Measurements from ENCODE around the gene NPEPL1. TPM values are rescaled to one million over a fixed set of nuclear protein-coding genes. Genes with fewer than 3 reads are reported as not detected.

NPEPL1 gene
- total and polyA plus RNA-seq, 2 of the 8 experiments (the other 6 are each of a cell fraction or from before 2014, with no cell fraction given), result 12.4 to 26.8 TPM

GRCh38 chr20:58673119-58673518 lies 19.5 kb upstream of the NPEPL1 start:
- Histone ChIP-seq H4K8ac (ENCODE audit: extremely low read depth, insufficient read depth, low read length) (no peak overlapping the region), H4K91ac (replicated peaks; ENCODE audit: insufficient read length, low read length) (no peak overlapping the region), H3K18ac (ENCODE audit: extremely low read depth, low read length) (no peak overlapping the region), H3K27ac (ENCODE audit: low read depth, low read length) (no peak overlapping the region), H3K9ac (replicated peaks in 1 of 4; ENCODE audit: extremely low read depth in 1 of 4, low read depth in 3 of 4, low read length in 3 of 4) (no peak overlapping the region), H3K27me3 (replicated peaks in 1 of 4; ENCODE audit: control insufficient read depth in 3 of 4, extremely low read depth in 1 of 4, insufficient read depth in 3 of 4, low read length in 3 of 4) (no peaks in the 10 kb centered on the region), H3K79me1 (ENCODE audit: low read depth, low read length) (no peaks in the 10 kb centered on the region; the same call in 1 of the 2 replicates), H2BK5ac (ENCODE audit: low read depth, low read length) (no peak overlapping the region), H3K4me3 (ENCODE audit: extremely low read depth in 1 of 4, insufficient read depth in 2 of 4, low read depth in 3 of 4, low read length in 4 of 4) (no peak overlapping the region), H2BK20ac (ENCODE audit: low read length) (no peak overlapping the region), H2BK12ac (ENCODE audit: low read depth, low read length) (no peak overlapping the region; the same call in 1 of the 2 replicates), H2BK15ac (ENCODE audit: low read length) (no peak overlapping the region), H3K4me2 (ENCODE audit: insufficient read depth in 1 of 2, low read depth in 2 of 2, low read length in 2 of 2) (no peak overlapping the region), H3K36me3 (ENCODE audit: control insufficient read depth in 2 of 4, insufficient read depth in 4 of 4, low read length in 3 of 4) (peaks cover 18 to 70% (median 29%) of the 10 kb centered on the region in 4 experiments), H3K23me2 (ENCODE audit: low read depth, low read length) (0 out of 2 replicates have a peak, but pooled peaks cover 2% of the 10 kb centered on the region), H2AK5ac (ENCODE audit: low read depth, low read length) (no peak overlapping the region), H2AFZ (ENCODE audit: low read length) (no peak overlapping the region), H3K56ac (replicated peaks; ENCODE audit: insufficient read length, low read depth, low read length) (no peak overlapping the region), H3K4ac (replicated peaks; ENCODE audit: insufficient read length, low read depth, low read length) (no peak overlapping the region), H2BK120ac (replicated peaks; ENCODE audit: low read depth, low read length) (no peak overlapping the region), H3K9me3 (ENCODE audit: insufficient read depth in 2 of 2, low read depth in 1 of 2, low read length in 1 of 2) (no peaks in the 10 kb centered on the region), H3K23ac (ENCODE audit: insufficient read length) (no peak overlapping the region), H3K4me1 (replicated peaks in 1 of 4; ENCODE audit: control insufficient read depth in 3 of 4, insufficient read depth in 4 of 4, low read length in 3 of 4) (peaks cover 16 to 24% (median 21%) of the 10 kb centered on the region in 4 experiments), H4K5ac (ENCODE audit: insufficient read length, low read depth, low read length) (no peak overlapping the region), H4K20me1 (replicated peaks in 1 of 2; ENCODE audit: control insufficient read depth in 1 of 2, insufficient read depth in 2 of 2, low read length in 2 of 2) (no peaks in the 10 kb centered on the region), H3K14ac (ENCODE audit: insufficient read length) (no peak overlapping the region), H3K79me2 (ENCODE audit: control insufficient read depth in 1 of 2, insufficient read depth in 2 of 2, low read length in 2 of 2) (peaks cover 0 to 7% of the 10 kb centered on the region in 2 experiments; a peak in 3 of 4 replicates)
- no peak for FAIRE-seq
- DNase-seq (ENCODE audit: low read depth in 1 of 2, low spot score in 2 of 2), result no peak
- ChIA-PET POLR2A (ENCODE audit: partially characterized antibody) (interaction anchor here (1.6 to 15.3 kb wide), 3 partner anchors 12 to 17 kb away, joined by 4 to 242 read pairs (median 9); partner anchors contain the start of gene STX16), CTCF (ENCODE audit: partially characterized antibody) (interaction anchor here (0.8 to 3.0 kb wide), 8 partner anchors 14 to 166 kb away, joined by 3 to 12 read pairs (median 3); partner anchors contain the start of gene STX16)
- 87% methylated on average over 9 of the region's 9 CpGs; no CpG with 5 or more reads in 1 of the 2 experiments for WGBS, 2 experiments (ENCODE audit: extremely low coverage in 1 of 2, insufficient coverage in 1 of 2, insufficient read length in 1 of 2, insufficient replicate concordance in 2 of 2, low coverage in 1 of 2, low lambda C conversion rate in 2 of 2, missing lambda C conversion rate in 1 of 2)
- TF ChIP-seq BRCA1 (IDR thresholded peaks at IDR 0.05; ENCODE audit: low read depth, low read length) (no peak), ZNF274 (IDR thresholded peaks at IDR 0.05; ENCODE audit: borderline replicate concordance, extremely low read depth, low read length) (no peak), POLR2AphosphoS5 (IDR thresholded peaks at IDR 0.05; ENCODE audit: low read depth, low read length) (no peak)

All from H1 (cell line).